Measurements from ENCODE around the gene SDR42E2.
A peak's percentile ranks its signal among the peaks of the same experiment; 100 is the strongest.

- TF ChIP-seq CTCF (IDR thresholded peaks at IDR 0.05; ENCODE audit: poor library complexity, severe bottlenecking) = peak; percentile 94
- peak; percentile 54 for TF ChIP-seq EP300 (conservative IDR thresholded peaks at IDR 0.05; ENCODE audit: poor library complexity, severe bottlenecking)
- no peak for TF ChIP-seq TAF1 (IDR thresholded peaks at IDR 0.05; ENCODE audit: low read depth)
- no peak for TF ChIP-seq EZH2 (IDR thresholded peaks at IDR 0.05; ENCODE audit: borderline replicate concordance, insufficient read depth, low read length, poor library complexity, severe bottlenecking)
- TF ChIP-seq REST (IDR thresholded peaks at IDR 0.05; ENCODE audit: borderline replicate concordance) = no peak
- TF ChIP-seq POLR2AphosphoS5 (IDR thresholded peaks at IDR 0.05) = peak; percentile 35
- peak; percentile 83 for TF ChIP-seq SMC3 (conservative IDR thresholded peaks at IDR 0.05; ENCODE audit: poor library complexity)
Measured at GRCh38 chr16:22195695-22196558, 33.6 kb downstream of the SDR42E2 start.

Data from neural cell (in vitro differentiated cells).